Ishikawa (cell line): ENCODE results near the gene HK1.

Experiments
- CEBPB ChIP-seq: IDR thresholded peaks from 2 replicates; pipeline ENCODE4 v1.6.1; 2012
- CREB1 ChIP-seq: IDR thresholded peaks from 2 replicates; pipeline ENCODE4 v1.6.1; 2012; ENCODE audit warnings: low read depth
- EGR1 ChIP-seq: IDR thresholded peaks from 2 replicates; pipeline ENCODE4 v1.6.1; 2012
- EP300 ChIP-seq: IDR thresholded peaks from 2 replicates; pipeline ENCODE4 v1.6.1; 2012; ENCODE audit warnings: borderline replicate concordance
- FOXM1 ChIP-seq: IDR thresholded peaks from 2 replicates; pipeline ENCODE4 v1.6.1; 2012; ENCODE audit warnings: low read depth, borderline replicate concordance
- MAX ChIP-seq: IDR thresholded peaks from 2 replicates; pipeline ENCODE4 v1.6.1; 2012
- NFIC ChIP-seq: IDR thresholded peaks from 2 replicates; pipeline ENCODE4 v1.6.1; 2012
- RAD21 ChIP-seq: IDR thresholded peaks from 2 replicates; pipeline ENCODE4 v1.6.1; 2012; ENCODE audit warnings: low read depth
- REST ChIP-seq: IDR thresholded peaks from 2 replicates; pipeline ENCODE4 v1.6.1; 2012; ENCODE audit warnings: low read depth, mild to moderate bottlenecking
- TAF1 ChIP-seq: IDR thresholded peaks from 2 replicates; pipeline ENCODE4 v1.6.1; 2012; ENCODE audit warnings: low read depth, mild to moderate bottlenecking
- TCF12 ChIP-seq: IDR thresholded peaks from 2 replicates; pipeline ENCODE4 v1.6.1; 2012; ENCODE audit warnings: low read depth
- TEAD4 ChIP-seq: IDR thresholded peaks from 2 replicates; pipeline ENCODE4 v1.6.1; 2012
- USF1 ChIP-seq: IDR thresholded peaks from 2 replicates; pipeline ENCODE4 v1.6.1; 2012
- YY1 ChIP-seq: IDR thresholded peaks from 2 replicates; pipeline ENCODE4 v1.6.1; 2012; ENCODE audit warnings: low read depth
- ZBTB7A ChIP-seq: IDR thresholded peaks from 2 replicates; pipeline ENCODE4 v1.6.1; 2012; ENCODE audit warnings: low read depth

HK1 gene

GRCh38 chr10:69278446-69278963, at the start of gene HK1:
TSS of gene HK1 (plus strand) at chr10:69278496.
- TF ChIP-seq CEBPB = no peak

GRCh38 chr10:69229616-69229916, 48.7 kb upstream of the HK1 start:
- no peak for TF ChIP-seq YY1

GRCh38 chr10:69230128-69230527, 48.2 kb upstream of the HK1 start:
- TF ChIP-seq RAD21 = no peak
- no peak for TF ChIP-seq USF1
- no peak for TF ChIP-seq NFIC
- no peak for TF ChIP-seq TCF12
- no peak for TF ChIP-seq MAX

GRCh38 chr10:69232252-69232651, 46.0 kb upstream of the HK1 start:
- 0 out of 2 replicates have a peak, but pooled peaks have one; percentile 44 for TF ChIP-seq MAX
- no peak for TF ChIP-seq CREB1
- no peak for TF ChIP-seq NFIC
- TF ChIP-seq USF1 = no peak
- TF ChIP-seq EP300 = no peak
- TF ChIP-seq RAD21 = no peak
- TF ChIP-seq TAF1 = no peak
- peak; percentile 44 for TF ChIP-seq TEAD4

GRCh38 chr10:69232736-69233480, 45.4 kb upstream of the HK1 start:
- no peak for TF ChIP-seq NFIC
- no peak for TF ChIP-seq ZBTB7A
- TF ChIP-seq TAF1 = no peak
- no peak for TF ChIP-seq USF1
- no peak for TF ChIP-seq TEAD4
- no peak for TF ChIP-seq EP300
- TF ChIP-seq REST = no peak
- no peak for TF ChIP-seq YY1
- TF ChIP-seq RAD21 = no peak
- TF ChIP-seq CEBPB = no peak
- TF ChIP-seq EGR1 = no peak
- TF ChIP-seq FOXM1 = no peak
- no peak for TF ChIP-seq MAX
- no peak for TF ChIP-seq CREB1
- no peak for TF ChIP-seq TCF12

- no peak for TF ChIP-seq MAX
- TF ChIP-seq REST = no peak
- no peak for TF ChIP-seq TEAD4
- TF ChIP-seq TCF12 = no peak
- no peak for TF ChIP-seq NFIC
- TF ChIP-seq YY1 = no peak
- no peak for TF ChIP-seq TAF1
- TF ChIP-seq FOXM1 = no peak
- no peak for TF ChIP-seq CEBPB
- TF ChIP-seq ZBTB7A = no peak
- TF ChIP-seq EP300 = no peak
- no peak for TF ChIP-seq EGR1
- no peak for TF ChIP-seq CREB1
- no peak for TF ChIP-seq RAD21
- no peak for TF ChIP-seq USF1
Observed at GRCh38 chr10:69234447-69234846, 43.8 kb upstream of the HK1 start.
